Mucosa of gallbladder (tissue), 1 donor: Measurements from ENCODE around the gene POLR1C. TPM values are rescaled to one million over a fixed set of nuclear protein-coding genes. Genes with fewer than 3 reads are reported as not detected.
"Not testable (repeated sequence)": the region's sequence is repeated elsewhere in the genome, so short reads cannot be mapped to it uniquely, and the experiment has no call there.

Source experiments
- DNase-seq: peaks from one replicate; pipeline ENCODE4 v3.0.0-alpha.2; 2020; ENCODE audit warnings: low spot score
- total RNA-seq: library from RNA; stranded (reverse); gene quantifications from one replicate; pipeline ENCODE4 v1.2.1, GENCODE V29; 2021
- donor health status: DM: no; HTN: no; CAD: no.

The POLR1C gene
- total RNA-seq, 1 donor from 2014 or later, result 33.8 TPM

GRCh38 chr6:43509984-43510826, 6.7 kb upstream of the POLR1C start, which contains the start of gene LRRC73:
TSS of gene LRRC73 (minus strand) at chr6:43510346. CDS start at chr6:43509785, 561 bp downstream.
- DNase-seq, result peak; percentile 90

- peak; percentile 49 for DNase-seq
These were observed 6.1 kb upstream of the POLR1C start for GRCh38 chr6:43510827-43511163.

- DNase-seq, result no peak
These were observed 5.0 kb upstream of the POLR1C start for GRCh38 chr6:43511824-43512415.

- DNase-seq, result no peak
These were observed 1.1 kb upstream of the POLR1C start for GRCh38 chr6:43515808-43516207.

DNA sequence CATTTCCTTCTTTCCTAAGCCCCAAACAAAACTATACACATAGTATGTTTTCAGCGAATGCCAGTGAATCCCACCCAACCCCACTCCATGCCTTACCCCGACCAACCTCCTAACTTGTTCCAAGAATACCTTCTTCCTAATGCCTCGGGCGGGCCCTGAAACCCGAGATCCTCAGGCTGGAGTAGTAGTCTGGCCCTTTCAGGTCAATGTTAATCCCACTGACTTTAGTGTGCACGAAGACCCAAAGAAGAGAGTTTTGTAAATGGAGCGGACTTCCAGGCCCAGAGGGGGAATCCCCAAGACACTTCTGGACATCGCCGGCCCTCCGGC, 557 bp upstream of the POLR1C start:
- no peak for DNase-seq

DNA sequence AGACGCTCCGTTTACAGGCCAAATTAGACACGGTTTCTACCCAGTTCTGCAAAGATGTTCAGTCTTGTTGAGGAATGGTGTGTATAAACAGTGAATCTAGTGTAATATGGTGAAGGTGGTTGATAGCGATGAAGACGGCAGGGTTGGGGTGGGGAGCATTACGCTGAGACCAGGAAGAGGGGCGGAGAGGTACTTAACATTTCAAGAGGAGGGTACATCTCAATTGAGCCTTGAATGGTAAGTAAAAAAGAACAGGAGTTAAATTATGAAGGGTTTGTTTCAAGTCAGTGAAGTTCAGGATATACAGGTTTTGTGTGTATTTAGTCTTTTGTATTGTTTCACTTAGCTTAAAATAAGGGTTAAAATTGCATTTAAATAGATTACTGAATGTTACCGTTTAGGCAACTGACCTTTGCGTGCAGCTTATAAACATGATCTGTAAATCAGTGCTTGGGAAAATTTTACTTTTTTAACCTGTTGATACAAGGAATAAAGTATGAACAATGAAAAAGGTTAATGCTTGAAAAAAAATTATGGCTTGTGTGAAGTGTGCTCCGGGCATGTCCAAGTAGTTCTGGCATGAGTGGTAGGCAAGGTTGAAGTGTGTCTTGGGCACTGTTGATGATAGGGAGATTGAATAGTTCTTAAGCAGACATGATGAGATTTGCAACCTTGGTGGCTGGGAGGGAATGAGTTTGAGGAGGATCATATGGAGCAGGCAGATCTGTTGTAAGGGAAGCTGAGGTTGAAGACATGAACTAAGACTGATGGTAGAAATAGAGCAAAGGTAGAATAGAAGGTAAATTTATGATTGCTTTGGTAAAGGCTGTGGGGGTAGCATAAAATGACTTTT, 842 bp downstream of the POLR1C start:
- DNase-seq, result no peak

DNA sequence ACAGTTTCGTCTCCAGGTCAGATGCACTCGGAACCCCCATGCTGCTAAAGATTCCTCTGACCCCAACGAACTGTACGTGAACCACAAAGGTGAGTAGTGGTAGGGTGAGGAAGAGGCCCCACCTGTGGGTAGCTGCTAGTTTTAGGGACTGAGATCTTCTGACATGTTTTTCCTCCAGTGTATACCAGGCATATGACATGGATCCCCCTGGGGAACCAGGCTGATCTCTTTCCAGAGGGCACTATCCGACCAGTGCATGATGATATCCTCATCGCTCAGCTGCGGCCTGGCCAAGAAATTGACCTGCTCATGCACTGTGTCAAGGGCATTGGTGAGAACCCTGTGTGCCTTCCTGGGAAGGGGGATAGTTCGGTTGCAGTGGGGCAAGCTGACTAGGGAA, 3.2 kb downstream of the POLR1C start:
- no peak for DNase-seq

GRCh38 chr6:43521836-43522235, 4.9 kb downstream of the POLR1C start:
- no peak for DNase-seq

- DNase-seq, result no peak
These were observed 5.8 kb downstream of the POLR1C start for GRCh38 chr6:43522547-43523261.

DNA sequence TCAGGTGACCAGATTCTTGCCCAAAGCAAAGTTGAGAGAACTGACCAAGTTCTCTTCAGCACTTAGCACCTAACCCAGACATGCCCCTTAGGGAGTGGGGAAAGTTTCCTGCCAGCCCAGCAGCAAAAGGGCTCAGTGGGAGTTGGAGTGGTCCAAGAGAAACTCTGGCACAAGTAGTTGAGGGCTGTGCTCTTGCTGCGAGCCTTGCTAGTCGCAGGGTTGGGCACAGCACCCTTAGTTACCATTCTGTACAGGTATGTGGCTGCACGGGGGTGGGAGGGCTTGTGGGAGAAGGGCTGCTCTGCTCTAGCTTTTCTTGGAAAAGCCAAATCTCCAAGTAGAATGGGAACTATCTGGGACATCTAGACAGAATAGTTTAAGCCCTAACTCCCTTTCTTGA, 6.4 kb downstream of the POLR1C start:
- no peak for DNase-seq

GRCh38 chr6:43524483-43524961, 7.6 kb downstream of the POLR1C start:
- DNase-seq, result no peak

- DNase-seq, result no peak
These were observed 15.3 kb downstream of the POLR1C start for GRCh38 chr6:43532201-43532600.

- not testable (repeated sequence) for DNase-seq
These were observed 22.1 kb downstream of the POLR1C start for GRCh38 chr6:43538986-43539385.

DNA sequence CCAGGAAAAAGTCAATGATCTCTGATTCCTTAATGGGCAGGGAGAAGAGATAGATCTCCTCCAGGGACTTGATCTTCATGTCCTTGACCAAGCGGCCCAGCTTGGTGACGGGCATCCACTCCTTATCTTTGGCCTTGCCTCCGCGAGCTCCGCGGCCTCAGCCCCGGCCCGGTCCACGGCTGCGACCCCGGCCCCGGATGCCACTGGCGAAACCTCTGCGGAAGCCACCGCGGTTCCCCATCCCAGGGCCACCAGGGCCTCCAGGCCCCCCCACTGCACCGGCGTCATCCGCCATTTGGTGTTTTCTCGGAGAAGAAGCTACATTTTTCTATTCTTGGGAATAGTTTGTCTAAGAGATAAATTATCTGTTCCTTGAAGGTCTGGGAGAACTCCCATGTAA, 22.5 kb downstream of the POLR1C start:
- not testable (repeated sequence) for DNase-seq

DNA sequence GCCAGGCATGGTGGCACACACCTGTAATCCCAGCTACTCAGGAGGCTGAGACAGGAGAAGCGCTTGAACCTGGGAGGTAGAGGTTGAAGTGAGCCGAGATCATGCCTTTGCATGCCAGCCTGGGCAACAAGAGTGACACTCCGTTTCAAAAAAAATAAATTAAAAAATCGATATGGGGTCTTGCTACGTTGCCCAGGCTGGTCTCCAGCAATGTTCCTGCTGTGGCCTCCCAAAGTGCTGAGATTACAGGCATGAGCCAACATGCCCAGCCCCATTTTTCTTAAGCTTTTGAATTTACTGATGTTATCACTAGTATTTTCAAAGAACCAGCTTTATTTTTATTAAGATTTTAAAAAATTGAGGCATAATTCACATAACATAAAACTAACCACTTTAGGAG, 23.6 kb downstream of the POLR1C start:
- DNase-seq, result no peak

DNA sequence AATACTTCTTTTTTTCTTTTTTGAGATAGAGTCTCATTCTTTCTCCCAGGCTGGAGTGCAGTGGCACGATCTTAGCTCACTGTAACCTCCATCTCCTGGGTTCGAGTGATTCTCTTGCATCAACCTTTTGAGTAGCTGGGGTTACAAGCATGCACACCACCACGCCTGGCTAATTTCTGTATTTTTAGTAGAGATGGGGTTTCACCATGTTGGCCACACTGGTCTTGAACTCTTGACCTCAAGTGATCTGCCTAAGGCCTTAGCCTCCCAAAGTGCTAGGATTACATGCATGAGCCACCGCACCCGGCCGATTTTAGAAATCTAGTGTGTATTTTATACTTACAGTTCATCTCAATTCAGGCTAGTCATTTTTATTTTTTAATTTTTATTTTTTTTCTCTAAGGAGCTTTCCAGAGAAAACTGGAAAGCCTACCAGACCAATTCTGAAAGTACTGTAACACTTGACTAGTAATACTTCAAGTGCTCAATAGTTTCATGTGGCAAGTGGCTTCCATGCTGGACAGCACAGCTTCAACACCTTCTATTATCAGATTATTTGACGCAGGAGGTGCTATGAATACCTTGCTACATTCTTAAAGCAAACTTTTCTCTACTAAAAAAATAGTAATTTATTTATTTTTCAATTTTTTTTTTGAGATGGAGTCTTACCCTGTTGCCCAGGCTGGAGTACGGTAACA, 25.0 kb downstream of the POLR1C start:
- no peak for DNase-seq

DNA sequence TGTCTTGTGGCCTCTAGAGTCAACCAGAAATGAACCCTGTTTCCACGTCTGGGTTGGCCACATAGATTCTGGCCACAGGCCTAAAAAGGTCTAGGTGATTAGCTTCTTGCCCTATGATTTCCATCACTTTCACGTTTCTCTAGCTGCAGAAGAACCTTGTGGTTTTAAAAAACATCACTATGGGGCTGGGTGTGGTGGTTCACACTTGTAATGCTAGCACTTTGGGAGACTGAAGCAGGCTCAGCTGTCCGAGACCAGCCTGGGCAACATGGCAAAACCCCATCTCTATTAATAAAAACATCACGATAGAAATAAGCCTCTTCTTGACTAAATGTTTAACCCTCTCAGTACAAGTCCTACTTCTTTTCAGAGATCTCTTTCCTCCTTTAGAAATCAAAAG, 27.6 kb downstream of the POLR1C start:
- no peak for DNase-seq

GRCh38 chr6:43547222-43547621, 30.3 kb downstream of the POLR1C start:
- DNase-seq, result no peak

DNA sequence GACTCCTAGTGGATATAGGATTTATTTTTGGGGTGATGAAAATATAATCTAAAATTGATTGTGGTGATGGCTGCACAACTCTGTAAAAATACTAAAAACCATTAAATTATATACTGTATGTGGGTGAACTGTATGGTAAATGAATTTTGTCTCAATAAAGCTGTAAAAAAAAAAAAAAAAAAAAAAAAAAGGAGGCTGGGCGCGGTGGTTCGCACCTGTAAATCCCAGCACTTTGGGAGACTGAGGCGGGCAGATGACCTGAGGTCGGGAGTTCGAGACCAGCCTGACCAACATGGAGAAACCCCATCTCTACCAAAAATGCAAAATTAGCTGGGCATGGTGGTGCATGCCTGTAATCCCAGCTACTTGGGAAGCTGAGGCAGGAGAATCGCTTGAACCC, 40.7 kb downstream of the POLR1C start:
- DNase-seq, result not testable (repeated sequence)

DNA sequence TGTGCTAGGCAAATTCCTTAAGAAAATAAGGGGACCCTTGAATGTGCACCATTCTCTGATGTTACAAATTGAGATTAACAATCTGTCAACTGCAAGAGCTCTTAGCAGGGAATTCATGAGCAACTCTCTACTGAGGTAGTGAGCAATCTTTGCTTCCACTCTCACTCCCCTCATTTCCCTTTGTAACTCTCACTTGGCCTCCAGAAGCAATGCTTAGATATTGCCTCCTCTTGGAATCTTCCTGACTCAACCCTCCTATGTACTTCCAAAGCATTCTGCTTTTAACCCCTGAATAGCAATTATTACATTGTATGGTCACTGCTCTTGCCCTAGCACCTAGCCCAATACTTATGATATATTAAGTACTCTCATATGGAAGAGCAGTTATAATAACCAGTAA, 42.4 kb downstream of the POLR1C start:
- no peak for DNase-seq

- DNase-seq, result no peak
These were observed 54.1 kb downstream of the POLR1C start for GRCh38 chr6:43570876-43571441.
